Astrocyte of the cerebellum (primary cell): ENCODE measurements around the gene TOLLIP.
A peak's percentile ranks its signal among the peaks of the same experiment; 100 is the strongest.

Source experiments
- DNase-seq: peaks from one replicate; pipeline ENCODE4 v3.0.0-alpha.2; 2011; ENCODE audit warnings: low read depth
- H3K4me3 ChIP-seq: 2 replicates; pipeline ENCODE4 v1.5.1; 2011; ENCODE audit warnings: mild to moderate bottlenecking, low read depth, low read length, moderate library complexity
- in situ Hi-C: cut with HindIII; loops from 2 replicates; pipeline ENCODE4 v1.10.0; 2017; ENCODE audit warnings: low sequenced_read_pairs
- TF ChIP-seq, protein P1 (sequence below): IDR thresholded peaks from 2 replicates; pipeline ENCODE4 v1.5.1; 2012; ENCODE audit warnings: low read length, low read depth, moderate library complexity, mild to moderate bottlenecking; ENCODE audit errors: missing control alignments

The TOLLIP gene

DNA sequence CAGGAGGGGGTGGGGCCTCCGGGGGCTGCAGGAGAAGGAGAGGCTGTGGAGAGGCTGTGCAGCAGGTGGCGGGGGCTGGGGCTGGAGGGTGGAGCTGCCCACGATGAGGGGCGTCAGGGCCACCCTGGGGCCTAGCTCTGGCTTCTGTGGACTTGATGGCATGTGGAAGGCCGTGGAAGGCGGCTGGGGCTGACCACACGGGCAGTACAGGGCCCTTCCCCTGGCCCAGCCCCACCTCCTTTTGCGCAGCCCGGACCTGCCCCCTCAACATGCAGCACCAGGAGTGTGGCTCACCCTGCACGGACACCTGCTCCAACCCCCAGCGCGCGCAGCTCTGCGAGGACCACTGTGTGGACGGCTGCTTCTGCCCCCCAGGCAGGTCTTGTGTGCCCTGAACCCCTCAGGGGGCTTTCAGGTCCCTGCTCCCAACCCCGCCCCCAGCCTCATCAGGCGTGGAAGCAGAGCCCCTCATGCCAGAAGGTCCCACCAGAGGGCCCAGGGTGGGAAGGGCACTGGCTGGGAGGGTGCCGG is 80.4 kb downstream of the TOLLIP start:
- TF ChIP-seq, protein P1, sequence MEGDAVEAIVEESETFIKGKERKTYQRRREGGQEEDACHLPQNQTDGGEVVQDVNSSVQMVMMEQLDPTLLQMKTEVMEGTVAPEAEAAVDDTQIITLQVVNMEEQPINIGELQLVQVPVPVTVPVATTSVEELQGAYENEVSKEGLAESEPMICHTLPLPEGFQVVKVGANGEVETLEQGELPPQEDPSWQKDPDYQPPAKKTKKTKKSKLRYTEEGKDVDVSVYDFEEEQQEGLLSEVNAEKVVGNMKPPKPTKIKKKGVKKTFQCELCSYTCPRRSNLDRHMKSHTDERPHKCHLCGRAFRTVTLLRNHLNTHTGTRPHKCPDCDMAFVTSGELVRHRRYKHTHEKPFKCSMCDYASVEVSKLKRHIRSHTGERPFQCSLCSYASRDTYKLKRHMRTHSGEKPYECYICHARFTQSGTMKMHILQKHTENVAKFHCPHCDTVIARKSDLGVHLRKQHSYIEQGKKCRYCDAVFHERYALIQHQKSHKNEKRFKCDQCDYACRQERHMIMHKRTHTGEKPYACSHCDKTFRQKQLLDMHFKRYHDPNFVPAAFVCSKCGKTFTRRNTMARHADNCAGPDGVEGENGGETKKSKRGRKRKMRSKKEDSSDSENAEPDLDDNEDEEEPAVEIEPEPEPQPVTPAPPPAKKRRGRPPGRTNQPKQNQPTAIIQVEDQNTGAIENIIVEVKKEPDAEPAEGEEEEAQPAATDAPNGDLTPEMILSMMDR = no peak
- in situ Hi-C loops = no loop called here
- no peak overlapping the region for H3K4me3 ChIP-seq
- DNase-seq = no peak

DNA sequence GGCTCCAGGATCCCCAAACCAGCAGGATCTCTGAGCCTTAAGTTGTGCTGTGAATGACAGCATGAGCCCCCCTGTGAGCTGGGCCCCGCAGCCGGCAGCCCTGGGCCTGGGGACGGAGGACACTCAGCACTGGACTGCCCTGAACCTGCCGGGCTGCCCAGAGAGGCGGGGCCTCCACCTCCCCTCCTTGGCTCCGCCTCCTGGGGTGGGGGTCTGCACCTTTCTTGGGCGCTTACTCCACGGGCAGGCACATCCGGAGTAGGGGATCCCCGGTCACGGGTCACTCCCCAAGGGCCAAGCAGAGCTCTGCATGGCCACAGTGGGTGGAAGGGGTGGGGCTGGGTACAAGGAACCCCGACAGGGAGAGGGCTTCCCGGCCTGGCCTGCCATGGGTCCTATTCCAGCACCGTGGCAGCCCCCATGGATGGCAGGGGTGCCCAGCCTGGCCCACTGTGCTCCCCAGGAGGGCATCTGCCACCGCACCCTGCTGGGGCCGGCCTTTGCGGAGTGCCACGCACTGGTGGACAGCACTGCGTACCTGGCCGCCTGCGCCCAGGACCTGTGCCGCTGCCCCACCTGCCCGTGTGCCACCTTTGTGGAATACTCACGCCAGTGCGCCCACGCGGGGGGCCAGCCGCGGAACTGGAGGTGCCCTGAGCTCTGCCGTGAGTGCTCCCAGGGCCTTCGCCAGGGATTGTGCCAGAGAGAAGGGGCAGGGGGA is 81.2 kb downstream of the TOLLIP start:
- in situ Hi-C loops = no loop called here
- DNase-seq = no peak
- no peak overlapping the region for H3K4me3 ChIP-seq
- TF ChIP-seq, protein P1 = no peak

DNA sequence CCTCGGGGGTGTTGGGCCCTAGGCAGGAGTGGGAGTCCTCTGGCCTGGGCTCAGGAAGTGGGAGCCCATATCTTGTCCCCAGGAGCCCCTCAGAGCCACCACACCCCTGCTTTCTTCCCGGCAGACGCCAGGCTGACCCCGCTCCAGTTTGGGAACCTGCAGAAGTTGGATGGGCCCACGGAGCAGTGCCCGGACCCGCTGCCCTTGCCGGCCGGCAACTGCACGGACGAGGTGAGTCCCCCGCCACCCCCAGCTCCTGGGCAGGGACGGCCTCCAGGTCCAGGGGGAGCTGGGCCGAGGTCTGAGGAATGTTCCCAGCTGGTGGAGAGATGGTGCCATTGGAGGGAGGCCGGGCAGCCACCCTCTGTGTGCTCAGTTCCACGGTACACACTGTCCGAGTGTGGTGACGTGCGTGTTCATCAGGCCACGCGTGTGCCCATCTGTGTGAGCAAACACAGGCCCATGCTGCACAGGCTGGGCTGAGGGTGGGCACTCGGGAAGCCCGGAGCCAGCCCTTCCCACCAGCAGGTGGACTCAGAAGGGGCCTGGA is 81.8 kb downstream of the TOLLIP start:
- no peak for DNase-seq
- TF ChIP-seq, protein P1 = no peak
- in situ Hi-C loops = no loop called here
- no peak overlapping the region for H3K4me3 ChIP-seq

DNA sequence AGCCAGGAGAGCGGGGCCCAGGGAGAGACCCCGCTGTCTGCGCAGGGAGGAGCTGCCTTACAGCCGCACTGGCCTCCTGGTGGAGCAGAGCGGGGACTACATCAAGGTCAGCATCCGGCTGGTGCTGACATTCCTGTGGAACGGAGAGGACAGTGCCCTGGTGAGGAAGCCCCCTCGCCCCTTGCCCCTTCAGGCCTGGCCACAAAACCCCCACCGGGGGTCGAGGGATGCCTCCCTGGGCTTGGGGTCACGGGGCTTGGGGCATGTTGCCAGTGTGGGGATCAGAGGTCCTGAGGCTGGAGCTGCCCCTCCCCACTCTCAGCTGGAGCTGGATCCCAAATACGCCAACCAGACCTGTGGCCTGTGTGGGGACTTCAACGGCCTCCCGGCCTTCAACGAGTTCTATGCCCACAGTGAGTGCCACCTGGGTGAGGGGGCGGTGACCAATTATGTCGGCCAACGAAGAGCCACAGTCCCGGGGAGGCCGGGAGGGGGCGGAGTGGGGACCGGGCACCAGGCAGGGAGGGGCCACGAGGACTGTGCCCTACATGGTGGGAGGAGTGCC is 82.4 kb downstream of the TOLLIP start:
- in situ Hi-C loops = no loop called here
- H3K4me3 ChIP-seq = no peak overlapping the region
- no peak for DNase-seq
- TF ChIP-seq, protein P1 = peak; percentile 39

DNA sequence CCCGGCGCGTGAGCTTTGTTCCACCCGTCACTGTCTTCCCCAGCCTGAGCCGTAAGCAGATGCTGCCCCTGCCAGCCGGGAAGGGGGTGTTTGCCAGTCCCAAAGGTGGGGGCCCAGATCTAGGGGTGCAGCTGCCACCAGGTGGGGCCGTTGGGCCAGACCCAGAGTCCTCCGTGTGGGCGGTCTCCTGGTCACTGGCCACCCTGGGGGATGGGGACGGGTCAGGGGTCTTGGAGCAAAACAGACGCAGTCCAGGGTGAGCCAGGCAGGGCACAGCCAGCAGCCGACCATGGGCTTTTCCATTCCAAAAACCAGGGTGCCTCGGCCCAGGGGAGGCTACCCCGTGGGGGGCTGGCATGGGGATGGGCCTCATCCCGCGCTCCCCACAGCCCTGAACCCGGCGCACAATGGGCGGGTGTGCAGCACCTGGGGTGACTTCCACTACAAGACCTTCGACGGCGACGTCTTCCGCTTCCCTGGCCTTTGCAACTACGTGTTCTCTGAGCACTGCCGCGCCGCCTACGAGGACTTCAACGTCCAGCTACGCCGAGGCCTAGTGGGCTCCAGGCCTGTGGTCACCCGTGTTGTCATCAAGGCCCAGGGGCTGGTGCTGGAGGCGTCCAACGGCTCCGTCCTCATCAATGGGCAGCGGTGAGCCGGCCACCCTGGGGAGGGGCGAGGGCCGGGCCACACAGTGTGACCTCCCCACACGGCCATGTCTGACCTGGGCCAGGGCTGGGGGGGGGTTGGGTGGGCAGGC is 83.0 kb downstream of the TOLLIP start:
- in situ Hi-C loops = no loop called here
- no peak overlapping the region for H3K4me3 ChIP-seq
- DNase-seq = no peak
- TF ChIP-seq, protein P1 = no peak
